HTERT RPE-1 (cell line): ENCODE data around the gene ATG4B.

Experiments
- in situ Hi-C: fragments of 300-500 bp; cut with MboI; formaldehyde crosslinking; loops from 4 replicates; pipeline ENCODE4 v1.14.3; 2020; ENCODE audit warnings: low sequenced_read_pairs

The ATG4B gene

GRCh38 chr2:241680827-241681599 is 43.5 kb downstream of the ATG4B start:
- in situ Hi-C loops: no loop called here

GRCh38 chr2:241686324-241686649 is 48.8 kb downstream of the ATG4B start:
- in situ Hi-C loops: no loop called here

GRCh38 chr2:241686650-241687425 is 49.3 kb downstream of the ATG4B start, which contains the start of gene DTYMK:
TSS of gene DTYMK (minus strand) at chr2:241686815. CDS start at chr2:241686783, 32 bp downstream.
- in situ Hi-C loops: no loop called here

GRCh38 chr2:241689306-241689705 is 51.8 kb downstream of the ATG4B start:
- in situ Hi-C loops: no loop called here

- in situ Hi-C loops: no loop called here
Observed at GRCh38 chr2:241690202-241690717, 52.8 kb downstream of the ATG4B start.

GRCh38 chr2:241692448-241692847 is 55.0 kb downstream of the ATG4B start:
- in situ Hi-C loops: no loop called here

- in situ Hi-C loops: no loop called here
Observed at GRCh38 chr2:241695651-241696050, 58.2 kb downstream of the ATG4B start.

GRCh38 chr2:241701149-241701398 is 63.6 kb downstream of the ATG4B start:
- in situ Hi-C loops: no loop called here

GRCh38 chr2:241701399-241702154 is 64.1 kb downstream of the ATG4B start, which contains the start of gene ING5:
TSS of gene ING5 (plus strand) at chr2:241702039. CDS start at chr2:241702066, 27 bp downstream.
- in situ Hi-C loops: no loop called here

GRCh38 chr2:241702155-241703031 is 64.9 kb downstream of the ATG4B start:
- in situ Hi-C loops: no loop called here

- in situ Hi-C loops: no loop called here
Observed at GRCh38 chr2:241703032-241703604, 65.6 kb downstream of the ATG4B start.

- in situ Hi-C loops: no loop called here
Observed at GRCh38 chr2:241706537-241706936, 69.0 kb downstream of the ATG4B start.

GRCh38 chr2:241708879-241709278 is 71.4 kb downstream of the ATG4B start:
- in situ Hi-C loops: no loop called here

- in situ Hi-C loops: no loop called here
Observed at GRCh38 chr2:241719093-241719492, 81.6 kb downstream of the ATG4B start.

GRCh38 chr2:241720099-241720498 is 82.6 kb downstream of the ATG4B start:
- in situ Hi-C loops: no loop called here

- in situ Hi-C loops: no loop called here
Observed at GRCh38 chr2:241720560-241720959, 83.1 kb downstream of the ATG4B start.

GRCh38 chr2:241721852-241722251 is 84.4 kb downstream of the ATG4B start:
- in situ Hi-C loops: no loop called here

GRCh38 chr2:241722896-241723454 is 85.5 kb downstream of the ATG4B start:
- in situ Hi-C loops: no loop called here
